Erythroblast (primary cell): Measurements from ENCODE around the gene XIRP2.
"Not testable (repeated sequence)": the region's sequence is repeated elsewhere in the genome, so short reads cannot be mapped to it uniquely, and the experiment has no call there.

ENCODE experiments used
- DNase-seq, 2 experiments: peaks; one replicate each; lab custom pipeline; 2025; lab: John Stamatoyannopoulos, UW
- GATA1 ChIP-seq: IDR thresholded peaks from 2 replicates; pipeline ENCODE4 v1.6.1; 2011; ENCODE audit warnings: low read depth, mild to moderate bottlenecking, control low read depth, low read length, moderate library complexity
- POLR2A ChIP-seq: IDR thresholded peaks from 2 replicates; pipeline ENCODE4 v1.6.1; 2011; ENCODE audit warnings: mild to moderate bottlenecking, low read length

The XIRP2 gene

GRCh38 chr2:166961933-166962332, 73.7 kb downstream of the XIRP2 start:
- TF ChIP-seq GATA1 (no peak), POLR2A (no peak)
- no peak for DNase-seq

GRCh38 chr2:166969486-166969885, 81.2 kb downstream of the XIRP2 start:
- DNase-seq: no peak
- TF ChIP-seq GATA1 (no peak), POLR2A (no peak)

- TF ChIP-seq POLR2A (no peak), GATA1 (no peak)
- DNase-seq: no peak
Observed at GRCh38 chr2:166972002-166972401, 83.7 kb downstream of the XIRP2 start.

GRCh38 chr2:166972418-166972817, 84.1 kb downstream of the XIRP2 start:
- no peak for DNase-seq
- TF ChIP-seq GATA1 (no peak), POLR2A (no peak)

- DNase-seq: no peak
- TF ChIP-seq POLR2A (no peak), GATA1 (no peak)
Observed at GRCh38 chr2:166984188-166984587, 95.9 kb downstream of the XIRP2 start.

- no peak for TF ChIP-seq POLR2A
- no peak for TF ChIP-seq GATA1
- DNase-seq: no peak
Observed at GRCh38 chr2:166984797-166985196, 96.5 kb downstream of the XIRP2 start.

GRCh38 chr2:166994588-166995336, 106.5 kb downstream of the XIRP2 start:
- DNase-seq: no peak
- TF ChIP-seq GATA1: no peak
- no peak for TF ChIP-seq POLR2A

- DNase-seq: no peak
- TF ChIP-seq POLR2A (no peak), GATA1 (no peak)
Observed at GRCh38 chr2:166996465-166996864, 108.2 kb downstream of the XIRP2 start.

- TF ChIP-seq GATA1 (no peak), POLR2A (no peak)
- DNase-seq: no peak
Observed at GRCh38 chr2:167001165-167001564, 112.9 kb downstream of the XIRP2 start.

- DNase-seq: no peak
- TF ChIP-seq POLR2A (no peak), GATA1 (no peak)
Observed at GRCh38 chr2:167005096-167005495, 116.8 kb downstream of the XIRP2 start.

- TF ChIP-seq GATA1 (no peak), POLR2A (no peak)
Observed at GRCh38 chr2:167013227-167013626, 124.9 kb downstream of the XIRP2 start.

GRCh38 chr2:167015806-167016205, 127.5 kb downstream of the XIRP2 start:
- TF ChIP-seq GATA1 (no peak), POLR2A (no peak)
- DNase-seq: no peak

More at GRCh38 chr2:167013227-167013626, 124.9 kb downstream of the XIRP2 start:
- DNase-seq: no peak

GRCh38 chr2:167017021-167017420, 128.7 kb downstream of the XIRP2 start:
- TF ChIP-seq POLR2A (no peak), GATA1 (no peak)
- DNase-seq: no peak

GRCh38 chr2:167018590-167018989, 130.3 kb downstream of the XIRP2 start:
- no peak for DNase-seq
- no peak for TF ChIP-seq GATA1

- TF ChIP-seq POLR2A (no peak), GATA1 (no peak)
- DNase-seq: no peak
Observed at GRCh38 chr2:167028503-167028902, 140.2 kb downstream of the XIRP2 start.

GRCh38 chr2:167034976-167035375, 146.7 kb downstream of the XIRP2 start:
- not testable (repeated sequence) for DNase-seq
